Panc1 (cell line): Measurements from ENCODE around the gene LYSET. TPM values are rescaled to one million over a fixed set of nuclear protein-coding genes. Genes with fewer than 3 reads are reported as not detected.

ENCODE experiments used
- ATAC-seq: fragments of 200-7000 bp; cut with Tn5 transposase; 2 replicates; pipeline ENCODE4 v1.9.1; 2020; ENCODE audit warnings: mild to moderate bottlenecking, moderate library complexity
- BruUV-seq: library from RNA; stranded (reverse); fragments of 400-500 nt; replicated peaks from 2 replicates; lab custom pipeline; 2021; lab: Mats Ljungman, UMichigan
- CTCF ChIA-PET: fragments of 300-600 bp; sonication (Branson Sonifier 250); formaldehyde crosslinking; loops from one replicate; lab custom pipeline; 2022; ENCODE audit warnings: antibody characterized with exemption; lab: Charles Lee
- POLR2A ChIA-PET: fragments of 300-600 bp; sonication (Branson Sonifier 250); formaldehyde crosslinking; loops from one replicate; lab custom pipeline; 2022; ENCODE audit warnings: antibody characterized with exemption; lab: Charles Lee
- DNase-seq: peaks from one replicate; pipeline ENCODE4 v3.0.0-alpha.2; 2010; ENCODE audit warnings: low read depth, low spot score
- H3K27ac ChIP-seq: 2 replicates; pipeline ENCODE4 v1.5.1; 2011; ENCODE audit warnings: mild to moderate bottlenecking, low read length, inconsistent platforms
- H3K27me3 ChIP-seq: fragments of 200-500 bp; sonication (Bioruptor generic); 2 replicates; pipeline ENCODE4 v1.6.0; 2014; ENCODE audit warnings: low read length, inconsistent platforms; ENCODE audit not compliant: control insufficient read depth, insufficient read depth
- H3K36me3 ChIP-seq: fragments of 200-500 bp; sonication (Bioruptor generic); 2 replicates; pipeline ENCODE4 v1.5.1; 2014; ENCODE audit warnings: inconsistent platforms, mild to moderate bottlenecking, low read length, moderate library complexity; ENCODE audit not compliant: control insufficient read depth, insufficient read depth
- H3K4me1 ChIP-seq: 2 replicates; pipeline ENCODE4 v1.5.1; 2011; ENCODE audit warnings: inconsistent platforms, mild to moderate bottlenecking, low read length, moderate library complexity; ENCODE audit not compliant: control insufficient read depth, insufficient read depth
- H3K4me3 ChIP-seq, 2 experiments: 2 replicates each; pipeline ENCODE4 v1.5.1; 2011 to 2012; ENCODE audit warnings: low read depth in 2 of 2, low read length in 2 of 2, mild to moderate bottlenecking in 2 of 2, inconsistent platforms in 1 of 2, moderate library complexity in 1 of 2
- H3K9me3 ChIP-seq: fragments of 200-500 bp; sonication (Bioruptor generic); 2 replicates; pipeline ENCODE4 v1.5.1; 2014; ENCODE audit warnings: low read depth, mild to moderate bottlenecking, inconsistent platforms, low read length, moderate library complexity; ENCODE audit not compliant: control insufficient read depth, insufficient read depth
- CTCF ChIP-seq: fragments of 450-650 bp; IDR thresholded peaks from 2 replicates; pipeline ENCODE4 v1.5.1; 2017; ENCODE audit warnings: mild to moderate bottlenecking
- POLR2AphosphoS5 ChIP-seq: IDR thresholded peaks from 2 replicates; pipeline ENCODE4 v1.6.1; 2012; ENCODE audit warnings: mild to moderate bottlenecking, low read depth, low read length, moderate library complexity
- REST ChIP-seq, 2 experiments: IDR thresholded peaks; 2 replicates each; pipeline ENCODE4 v1.6.1; 2011 to 2012; ENCODE audit warnings: low read depth in 2 of 2, control low read depth in 1 of 2, low read length in 1 of 2, mild to moderate bottlenecking in 1 of 2, moderate library complexity in 1 of 2; ENCODE audit not compliant: insufficient read depth in 1 of 2
- SIN3A ChIP-seq: IDR thresholded peaks from 2 replicates; pipeline ENCODE4 v1.6.1; 2012; ENCODE audit warnings: low read depth, mild to moderate bottlenecking, low read length, moderate library complexity, borderline replicate concordance; ENCODE audit not compliant: insufficient read depth
- TCF7L2 ChIP-seq: IDR thresholded peaks from 2 replicates; pipeline ENCODE4 v1.6.1; 2011; ENCODE audit warnings: mild to moderate bottlenecking, low read depth, low read length, inconsistent platforms
- in situ Hi-C: cut with HindIII; loops from 2 replicates; pipeline ENCODE4 v1.10.0; 2016; ENCODE audit warnings: low sequenced_read_pairs, low pct_unique_long_range_greater_than_20kb
- intact Hi-C: fragments of 100-400 bp; cut with micrococcal nuclease; formaldehyde crosslinking; loops from one replicate; pipeline ENCODE4 v1.10.0; 2022; ENCODE audit not compliant: unreplicated experiment
- total RNA-seq: library from RNA; stranded (reverse); gene quantifications from one replicate; pipeline ENCODE4 v1.2.1, GENCODE V29; 2021; ENCODE audit not compliant: unreplicated experiment

The LYSET gene
- total RNA-seq, 1 experiment from 2014 or later: 20.9 TPM

GRCh38 chr14:93153121-93153520 lies 32.0 kb upstream of the LYSET start:
- Histone ChIP-seq H3K4me1 (no peaks in the 10 kb centered on the region), H3K9me3 (no peaks in the 10 kb centered on the region), H3K27ac (no peak overlapping the region), H3K27me3 (no peaks in the 10 kb centered on the region), H3K36me3 (no peaks in the 10 kb centered on the region), H3K4me3 (no peak overlapping the region)
- ChIA-PET POLR2A (no interaction called here), CTCF (no interaction called here)
- ATAC-seq: no peak
- BruUV-seq: no TSS peak
- intact Hi-C loops (no loop called here), in situ Hi-C loops (no loop called here)
- no peak for TF ChIP-seq SIN3A
- TF ChIP-seq TCF7L2: no peak
- no peak for TF ChIP-seq CTCF
- no peak for TF ChIP-seq POLR2AphosphoS5
- no peak for TF ChIP-seq REST (IDR thresholded peaks at IDR 0.05; ENCODE audit: insufficient read depth in 1 of 2, low read depth in 2 of 2, low read length in 1 of 2)
- DNase-seq: no peak

GRCh38 chr14:93155667-93156066 lies 29.4 kb upstream of the LYSET start:
- H3K36me3 ChIP-seq: no peaks in the 10 kb centered on the region
- DNase-seq (no peak), ATAC-seq (no peak)
- no peaks in the 10 kb centered on the region for H3K9me3 ChIP-seq
- H3K4me3 ChIP-seq: no peak overlapping the region
- in situ Hi-C loops: no loop called here
- H3K27me3 ChIP-seq: no peaks in the 10 kb centered on the region
- no peak overlapping the region for H3K27ac ChIP-seq
- CTCF ChIA-PET: interaction anchor here (0.6 kb wide), 1 partner anchor 14 kb away, joined by 4 read pairs; no protein-coding TSS in a partner anchor
- no peaks in the 10 kb centered on the region for H3K4me1 ChIP-seq
- TF ChIP-seq SIN3A (no peak), TCF7L2 (no peak), REST (IDR thresholded peaks at IDR 0.05; ENCODE audit: insufficient read depth in 1 of 2, low read depth in 2 of 2, low read length in 1 of 2) (no peak), CTCF (no peak), POLR2AphosphoS5 (no peak)
- POLR2A ChIA-PET: interaction anchor here (0.6 kb wide), 1 partner anchor 109 kb away, joined by 5 read pairs; no protein-coding TSS in a partner anchor
- intact Hi-C loops: no loop called here
- BruUV-seq: no TSS peak
